ENCODE measurements around the gene PRAME. TPM values are rescaled to one million over a fixed set of nuclear protein-coding genes. Genes with fewer than 3 reads are reported as not detected.

Gene PRAME
- total and polyA plus RNA-seq, 12 donors = 0.22 to 0.49 (median 0.41) TPM; not detected in 8

DNA sequence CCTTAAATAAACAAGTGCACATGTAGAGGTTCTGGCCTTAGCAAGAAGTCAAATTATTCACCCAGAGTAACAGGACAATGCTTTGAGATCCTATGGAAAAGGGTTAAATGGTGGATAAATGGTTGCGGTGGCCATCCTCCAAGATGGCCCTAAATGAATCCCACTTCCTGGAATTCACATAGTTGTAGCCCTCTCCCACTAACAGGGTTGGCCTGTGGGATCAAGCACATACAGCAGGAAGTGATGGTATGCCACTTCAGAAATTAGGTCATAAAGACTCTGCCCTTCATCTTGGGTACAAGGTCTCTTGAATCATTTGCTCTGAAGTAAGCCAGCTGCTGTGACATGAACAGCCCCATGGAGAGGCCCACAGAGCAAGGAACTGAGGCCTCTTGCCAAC lies 52.3 kb downstream of the PRAME start:
- peaks cover 0 to 5% (median 0%) of the 10 kb centered on the region in 9 donors for H3K4me1 ChIP-seq
- TF ChIP-seq, protein P1, sequence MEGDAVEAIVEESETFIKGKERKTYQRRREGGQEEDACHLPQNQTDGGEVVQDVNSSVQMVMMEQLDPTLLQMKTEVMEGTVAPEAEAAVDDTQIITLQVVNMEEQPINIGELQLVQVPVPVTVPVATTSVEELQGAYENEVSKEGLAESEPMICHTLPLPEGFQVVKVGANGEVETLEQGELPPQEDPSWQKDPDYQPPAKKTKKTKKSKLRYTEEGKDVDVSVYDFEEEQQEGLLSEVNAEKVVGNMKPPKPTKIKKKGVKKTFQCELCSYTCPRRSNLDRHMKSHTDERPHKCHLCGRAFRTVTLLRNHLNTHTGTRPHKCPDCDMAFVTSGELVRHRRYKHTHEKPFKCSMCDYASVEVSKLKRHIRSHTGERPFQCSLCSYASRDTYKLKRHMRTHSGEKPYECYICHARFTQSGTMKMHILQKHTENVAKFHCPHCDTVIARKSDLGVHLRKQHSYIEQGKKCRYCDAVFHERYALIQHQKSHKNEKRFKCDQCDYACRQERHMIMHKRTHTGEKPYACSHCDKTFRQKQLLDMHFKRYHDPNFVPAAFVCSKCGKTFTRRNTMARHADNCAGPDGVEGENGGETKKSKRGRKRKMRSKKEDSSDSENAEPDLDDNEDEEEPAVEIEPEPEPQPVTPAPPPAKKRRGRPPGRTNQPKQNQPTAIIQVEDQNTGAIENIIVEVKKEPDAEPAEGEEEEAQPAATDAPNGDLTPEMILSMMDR (IDR thresholded peaks at IDR 0.05) = no peak

DNA sequence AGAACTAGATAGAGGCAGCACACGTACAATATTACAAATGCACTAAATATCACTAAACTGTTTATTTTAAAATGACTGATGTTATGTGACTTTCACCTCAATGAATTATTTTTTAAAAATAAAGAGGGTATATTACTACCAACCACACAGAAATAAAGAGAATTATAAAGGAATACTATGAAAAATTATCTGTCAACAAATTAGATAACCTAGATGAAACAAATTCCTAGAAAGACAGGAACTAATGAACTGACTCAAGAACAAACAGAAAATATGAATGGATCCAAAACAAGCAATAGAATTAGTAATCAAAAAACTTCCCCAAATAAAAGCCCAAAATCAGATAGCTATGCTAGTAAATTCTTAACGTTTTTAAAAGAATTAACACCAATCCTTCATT lies 60.8 kb downstream of the PRAME start:
- TF ChIP-seq, protein P1 (IDR thresholded peaks at IDR 0.05) = no peak
- no peak overlapping the region for H3K27ac ChIP-seq
- H3K27me3 ChIP-seq = no peaks in the 10 kb centered on the region
- no peaks in the 10 kb centered on the region for H3K4me1 ChIP-seq
- WGBS, 2 donors = 76 to 87% methylated on average over 2 of the region's 2 CpGs
- H3K36me3 ChIP-seq = no peaks in the 10 kb centered on the region
- DNase-seq (no peak), ATAC-seq (no peak)
- no peak overlapping the region for H3K4me3 ChIP-seq
- H3K9me3 ChIP-seq = no peaks in the 10 kb centered on the region
- intact Hi-C loops (cut with DNase I) = no loop called here

More for the DNA sequence above, 52.3 kb downstream of the PRAME start:
- Histone ChIP-seq H3K27me3 (peaks cover 0 to 22% (median 7%) of the 10 kb centered on the region in 7 donors), H3K36me3 (no peaks in the 10 kb centered on the region), H3K4me3 (no peak overlapping the region), H3K27ac (no peak overlapping the region), H3K9me3 (peaks cover 0 to 27% (median 13%) of the 10 kb centered on the region in 11 donors)
- WGBS, 2 donors = 96 to 98% methylated on average over 1 of the region's 1 CpG
- intact Hi-C loops (cut with DNase I) = no loop called here
- DNase-seq (no peak), ATAC-seq (no peak)

Other genes with a start within 250 kb of the PRAME start
- gene ZNF280B, start 50.5 kb downstream of the PRAME start, total RNA-seq = 1 to 10 TPM in 4 of 10 donors, under 1 TPM in 6; 0.36 to 2.7 (median 0.90) TPM
- gene ZNF280B, start 50.5 kb downstream of the PRAME start, polyA plus RNA-seq = under 1 TPM; 0.01 to 0.15 TPM
- gene ZNF280A, start 39.0 kb downstream of the PRAME start, total RNA-seq = not detected
- not detected for gene ZNF280A, start 39.0 kb downstream of the PRAME start, polyA plus RNA-seq
- not detected for gene GGTLC2, start 85.3 kb upstream of the PRAME start, total RNA-seq
- gene GGTLC2, start 85.3 kb upstream of the PRAME start, polyA plus RNA-seq = not detected